GM19035 (cell line): Measurements from ENCODE around the gene TM9SF4.
"Not testable (repeated sequence)": the region's sequence is repeated elsewhere in the genome, so short reads cannot be mapped to it uniquely, and the experiment has no call there.

Experiments used
- ATAC-seq: cut with Tn5 transposase; IDR thresholded peaks from one replicate; pipeline ENCODE4 v1.9.1; 2021; ENCODE audit not compliant: unreplicated experiment

Gene TM9SF4

DNA sequence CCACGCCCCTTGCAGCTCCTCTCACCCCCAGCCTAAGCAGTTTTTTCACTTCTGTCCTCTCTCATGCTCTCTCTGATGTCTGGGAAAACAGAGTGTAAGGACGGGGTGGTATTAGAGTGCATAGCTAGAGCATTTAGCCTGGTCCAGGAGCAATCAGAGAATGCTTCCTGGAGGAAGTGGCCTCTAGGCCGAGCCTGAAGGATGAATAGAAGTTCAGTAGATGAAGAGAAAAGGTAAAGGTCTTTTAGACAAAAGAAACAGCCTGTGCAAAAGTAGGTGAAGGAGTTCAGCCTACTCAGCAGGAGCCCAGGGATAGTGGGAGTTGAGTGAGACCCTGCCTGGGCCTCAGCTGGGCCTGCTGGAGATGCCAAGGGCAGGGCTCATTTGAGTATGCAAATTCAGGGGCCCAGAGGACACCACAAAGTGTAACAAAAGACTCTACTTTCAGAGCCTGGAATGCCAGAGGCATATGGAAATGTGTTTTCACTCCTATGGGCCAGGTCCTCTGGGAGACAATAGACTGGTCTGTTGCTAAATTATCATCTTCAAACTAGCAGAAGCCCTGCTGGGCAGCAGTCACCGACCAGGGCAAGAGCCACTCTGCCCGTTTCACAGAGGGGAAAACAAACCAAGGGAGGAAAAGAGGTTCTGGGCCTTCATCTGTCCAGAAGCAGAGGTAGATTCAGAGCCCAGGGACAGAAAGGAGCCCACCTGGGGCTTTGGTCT is 19.7 kb upstream of the TM9SF4 start:
- ATAC-seq: no peak

DNA sequence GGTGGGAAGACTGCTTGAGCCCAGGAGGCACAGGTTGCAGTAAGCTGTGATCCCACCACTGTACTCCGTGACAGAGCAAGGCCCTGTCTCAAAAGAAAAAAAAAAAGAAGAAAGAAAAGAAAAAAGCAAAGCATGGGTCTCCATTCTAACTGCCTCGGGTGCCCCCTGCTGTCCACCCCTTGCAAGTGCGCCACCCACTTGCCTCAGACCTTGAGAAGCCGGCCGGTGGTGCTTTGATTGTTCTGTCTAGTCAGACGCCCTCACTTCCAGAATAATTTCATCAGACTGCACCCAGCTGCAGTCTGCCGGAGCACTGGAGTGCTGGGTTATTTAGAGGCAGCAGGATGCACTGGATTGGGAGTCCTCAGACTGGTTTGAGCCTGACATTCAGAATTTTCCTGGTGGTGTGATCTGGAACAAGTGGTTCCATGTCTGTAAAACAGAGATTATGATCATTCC is 17.6 kb upstream of the TM9SF4 start:
- ATAC-seq: no peak

DNA sequence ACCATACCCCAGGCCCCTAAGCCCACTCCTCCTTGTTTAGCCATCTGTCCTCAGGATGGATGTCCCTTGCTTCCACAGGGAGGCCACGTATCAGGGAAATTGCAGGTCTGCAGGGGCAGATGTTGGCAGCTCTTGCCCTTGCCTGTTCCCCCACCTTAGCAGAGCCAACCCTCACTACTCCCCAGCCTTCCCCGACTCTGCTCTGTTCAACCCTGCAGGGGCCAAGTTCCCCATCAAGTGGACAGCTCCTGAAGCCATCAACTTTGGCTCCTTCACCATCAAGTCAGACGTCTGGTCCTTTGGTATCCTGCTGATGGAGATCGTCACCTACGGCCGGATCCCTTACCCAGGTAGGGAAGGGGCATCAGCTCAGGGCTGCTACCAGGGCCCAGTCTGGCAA is 10.7 kb upstream of the TM9SF4 start:
- no peak for ATAC-seq

DNA sequence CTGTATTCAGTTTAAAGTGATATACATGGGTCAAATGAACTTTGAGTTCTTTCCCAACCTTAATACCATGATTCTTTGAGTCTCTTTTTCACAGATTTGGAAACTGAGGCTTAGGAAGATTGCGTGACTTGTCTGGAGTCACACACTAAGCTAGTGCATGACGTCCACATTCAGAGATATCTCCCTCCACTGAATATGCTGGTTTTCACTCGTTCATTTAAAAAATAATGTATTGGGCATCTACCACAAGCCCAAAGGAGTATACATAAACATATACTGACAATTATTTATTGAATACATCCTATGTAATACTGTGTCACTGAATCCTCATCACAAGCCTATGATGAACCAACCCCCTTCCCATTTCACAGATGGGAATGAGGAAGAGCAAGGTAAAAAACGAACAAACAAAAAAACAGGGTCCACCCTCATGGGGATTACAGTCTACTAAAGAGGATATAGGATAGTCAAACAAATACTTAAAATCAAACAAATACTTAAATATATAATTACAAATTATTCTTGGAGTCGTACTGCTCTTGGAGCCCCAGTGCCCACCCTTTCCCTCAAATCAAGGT is 611 bp upstream of the TM9SF4 start:
- no peak for ATAC-seq

DNA sequence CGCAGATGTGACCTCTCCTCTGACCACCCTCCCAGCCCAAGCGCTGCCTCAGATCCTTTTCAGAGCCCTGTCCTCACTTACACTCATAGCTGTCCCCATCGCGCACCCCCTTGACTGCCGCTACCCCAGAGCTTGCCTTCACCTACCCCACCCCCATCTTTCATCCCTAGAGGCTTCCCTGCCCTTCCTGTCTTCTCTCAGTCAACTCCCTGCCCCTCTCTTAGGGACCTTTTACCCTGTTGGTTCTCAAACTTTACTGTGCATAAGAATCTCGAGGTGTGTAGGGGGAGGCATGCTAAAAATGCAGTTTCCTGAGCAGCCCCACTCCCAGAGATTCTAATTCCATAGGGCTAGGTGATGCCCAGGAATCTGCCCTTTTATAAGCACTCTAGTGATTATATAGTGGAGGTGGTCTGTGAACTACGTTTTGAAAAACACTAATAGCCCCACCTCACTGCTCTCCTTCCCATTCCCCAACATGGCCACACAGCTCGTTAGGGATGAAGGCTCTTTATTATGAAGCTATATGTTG is 725 bp downstream of the TM9SF4 start:
- ATAC-seq: peak; percentile 15

DNA sequence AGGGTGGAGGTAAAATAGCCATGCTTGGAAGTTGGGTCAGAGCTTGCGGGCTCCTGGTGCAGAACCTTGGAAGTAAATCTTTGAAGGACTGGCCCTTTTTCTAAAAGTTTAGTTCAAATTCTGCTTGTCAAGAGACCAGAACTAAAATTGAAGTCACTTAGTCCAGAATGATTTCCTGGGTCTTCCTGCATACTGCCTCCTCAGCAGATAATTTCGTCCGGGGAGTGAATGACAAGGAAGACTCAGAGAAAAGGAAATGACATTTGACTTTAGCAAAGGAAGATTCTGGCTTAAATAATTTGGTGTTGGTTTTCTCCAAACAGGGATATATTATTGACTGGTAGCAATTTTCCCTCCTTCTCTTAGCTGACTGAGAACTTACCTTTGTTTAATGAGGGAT is 1.2 kb downstream of the TM9SF4 start:
- ATAC-seq: no peak

DNA sequence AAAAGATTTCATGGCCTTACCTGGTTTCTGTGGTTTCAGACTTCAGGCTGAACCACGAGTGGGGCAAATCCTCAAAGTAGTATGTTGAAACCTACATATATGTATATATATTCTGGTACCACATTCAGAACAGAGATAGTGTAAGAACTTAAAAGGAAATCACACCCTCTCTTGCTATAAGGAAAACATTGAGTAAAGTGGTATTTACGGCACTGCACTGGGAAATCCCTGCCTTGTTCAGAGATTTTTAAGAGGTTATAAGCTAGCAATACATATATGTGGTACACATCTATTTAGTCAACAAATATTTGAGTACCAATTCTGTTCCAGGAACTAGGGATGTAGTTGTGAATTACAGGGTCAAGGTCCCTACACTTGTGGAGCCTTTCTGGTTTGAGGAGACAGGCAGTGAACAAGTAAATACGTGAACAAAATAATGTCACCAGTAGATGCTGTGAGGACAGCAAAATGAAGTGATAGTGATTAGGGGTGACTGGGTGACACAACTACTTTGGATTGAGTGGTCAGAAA is 1.7 kb downstream of the TM9SF4 start:
- no peak for ATAC-seq

DNA sequence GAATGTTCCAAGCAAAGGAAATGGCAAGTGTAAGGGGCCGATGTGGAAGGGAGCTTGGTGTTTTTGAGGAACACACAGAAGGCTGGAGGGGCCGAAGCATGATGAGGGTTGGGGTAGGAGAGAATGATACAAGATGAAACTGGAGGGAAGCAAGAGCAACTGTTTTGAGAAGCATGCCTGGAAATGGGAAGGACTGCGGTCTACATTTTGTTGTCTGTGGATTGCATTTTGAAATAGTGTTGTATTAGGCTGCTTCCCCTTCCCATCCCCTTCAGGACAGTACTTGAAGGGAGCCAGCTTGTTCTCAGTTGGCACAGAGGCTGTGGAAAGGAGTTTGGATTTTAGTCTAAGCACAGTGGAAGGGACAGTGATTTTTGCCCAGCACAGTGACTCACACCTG is 2.2 kb downstream of the TM9SF4 start:
- no peak for ATAC-seq

DNA sequence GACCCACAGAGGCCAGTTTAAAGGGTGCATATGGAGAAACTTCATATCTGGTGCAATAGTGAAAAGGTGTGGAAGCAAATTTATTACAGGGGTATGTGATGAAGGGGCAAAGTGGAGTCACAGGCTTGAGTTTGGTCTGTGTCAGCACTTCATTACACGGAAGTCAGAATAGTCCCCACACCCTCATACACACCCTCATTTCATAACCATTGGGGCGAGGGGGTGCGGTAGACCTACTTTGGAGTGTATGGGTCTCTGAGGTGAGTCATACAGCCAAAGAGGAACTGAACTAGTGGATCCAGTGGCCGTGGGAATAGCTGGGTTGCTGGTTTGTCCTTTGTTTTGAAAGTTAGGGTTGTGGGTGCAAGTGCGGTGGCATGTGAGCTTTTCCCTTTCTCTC is 3.3 kb downstream of the TM9SF4 start:
- ATAC-seq: no peak

DNA sequence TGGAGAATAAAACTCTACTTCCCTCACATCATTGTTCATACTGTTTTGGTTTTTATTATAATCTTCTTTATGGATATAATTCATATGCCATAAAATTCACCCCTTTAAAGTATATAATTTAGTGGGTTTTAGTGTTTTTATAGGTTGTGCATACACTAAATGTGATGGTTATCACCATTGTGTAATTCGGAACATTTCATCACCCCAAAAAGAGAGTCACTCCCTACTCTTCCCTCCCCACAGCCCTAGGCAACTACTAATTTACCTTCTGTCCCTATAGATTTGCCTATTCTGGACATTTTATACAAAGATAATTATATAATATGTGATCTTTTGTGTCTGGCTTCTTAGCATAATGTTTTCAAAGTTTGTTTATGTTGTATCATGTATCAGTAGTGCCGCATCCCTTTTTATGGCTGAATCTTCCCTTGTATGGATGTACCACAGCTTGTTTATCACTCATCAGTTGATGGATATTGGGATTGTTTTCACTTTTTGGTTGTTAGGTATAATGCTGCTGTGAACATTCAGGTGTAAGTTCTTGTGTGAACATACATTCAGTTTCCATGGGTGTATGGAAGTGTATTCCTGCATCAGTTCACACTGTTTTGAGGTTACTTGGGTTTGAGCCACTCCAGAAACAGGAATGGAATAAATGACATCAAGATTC is 4.2 kb downstream of the TM9SF4 start:
- no peak for ATAC-seq

DNA sequence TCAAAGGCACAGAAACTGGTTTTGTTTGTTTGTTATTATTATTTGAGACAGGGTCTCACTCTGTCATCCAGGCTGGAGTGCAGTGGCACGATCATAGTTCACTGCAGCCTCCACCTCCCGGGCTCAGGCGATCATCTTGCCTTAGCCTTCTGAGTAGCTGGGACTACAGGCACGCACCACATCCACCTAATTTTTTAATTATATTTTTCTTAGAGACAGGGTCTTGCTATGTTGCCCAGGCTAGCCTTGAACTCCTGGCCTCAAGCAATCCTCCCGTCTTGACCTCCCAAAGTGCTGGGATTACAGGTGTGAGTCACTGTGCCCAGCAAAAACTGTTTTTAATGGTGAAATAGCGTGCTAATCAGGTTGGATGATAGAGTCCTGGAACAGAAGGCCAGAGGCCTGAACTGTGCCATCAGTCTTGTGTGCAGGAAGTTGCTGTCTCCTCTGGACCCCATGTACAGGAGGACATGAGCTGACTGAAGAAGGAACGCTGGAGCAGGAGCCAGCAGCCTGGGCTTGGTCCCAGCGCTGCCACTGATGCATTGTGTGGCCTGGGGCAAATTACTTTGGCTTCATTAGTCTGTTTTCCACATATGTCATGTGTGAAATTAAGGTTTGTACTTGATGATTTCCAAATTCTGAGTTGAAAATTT is 4.9 kb downstream of the TM9SF4 start:
- no peak for ATAC-seq

DNA sequence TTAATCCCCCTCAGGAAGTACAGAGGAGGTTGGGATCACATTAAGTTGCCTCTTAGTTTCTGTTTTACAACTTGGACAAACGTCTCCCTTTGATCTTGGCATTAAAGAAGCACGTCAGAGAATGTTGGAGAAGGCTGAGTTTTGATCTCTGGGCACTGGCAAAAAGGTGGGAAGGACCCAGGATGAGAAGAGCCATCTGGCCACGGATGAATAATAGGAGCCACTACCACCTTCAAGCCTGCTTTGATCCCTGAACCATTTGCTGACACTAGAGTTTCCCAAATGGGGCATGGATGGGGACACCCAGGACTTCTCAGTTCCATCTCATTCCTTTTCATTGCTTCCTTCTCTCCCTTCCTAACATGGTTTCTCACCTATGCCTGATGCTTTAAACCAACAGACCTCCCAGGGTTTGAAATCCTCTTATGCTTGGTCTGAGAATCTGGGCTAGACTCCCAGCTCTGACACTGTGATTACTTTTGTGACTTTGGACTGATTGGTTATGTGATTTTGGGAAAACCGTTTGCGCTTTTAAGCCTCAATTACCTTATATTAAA is 5.8 kb downstream of the TM9SF4 start:
- ATAC-seq: no peak

DNA sequence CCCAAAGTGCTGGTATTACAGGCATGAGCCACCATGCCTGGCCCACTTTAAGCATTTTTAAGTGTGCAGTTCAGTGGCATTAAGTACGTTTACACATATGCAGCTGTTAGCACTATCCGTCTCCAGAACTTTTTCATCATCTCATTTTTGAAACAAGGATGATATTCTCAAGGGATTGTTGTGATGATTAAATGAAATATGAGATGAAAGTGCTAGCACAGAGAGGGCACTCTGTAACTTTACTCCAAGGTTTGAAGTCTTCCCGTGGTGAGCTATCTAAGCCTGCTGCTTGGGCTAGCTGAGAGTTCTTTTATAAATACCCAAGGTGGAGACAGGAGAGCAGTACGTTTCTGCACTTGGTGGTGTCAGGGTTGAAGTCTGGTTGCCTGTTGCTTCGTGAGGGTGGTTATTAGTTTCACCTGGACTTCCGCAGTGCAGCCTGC is 6.6 kb downstream of the TM9SF4 start:
- ATAC-seq: no peak

DNA sequence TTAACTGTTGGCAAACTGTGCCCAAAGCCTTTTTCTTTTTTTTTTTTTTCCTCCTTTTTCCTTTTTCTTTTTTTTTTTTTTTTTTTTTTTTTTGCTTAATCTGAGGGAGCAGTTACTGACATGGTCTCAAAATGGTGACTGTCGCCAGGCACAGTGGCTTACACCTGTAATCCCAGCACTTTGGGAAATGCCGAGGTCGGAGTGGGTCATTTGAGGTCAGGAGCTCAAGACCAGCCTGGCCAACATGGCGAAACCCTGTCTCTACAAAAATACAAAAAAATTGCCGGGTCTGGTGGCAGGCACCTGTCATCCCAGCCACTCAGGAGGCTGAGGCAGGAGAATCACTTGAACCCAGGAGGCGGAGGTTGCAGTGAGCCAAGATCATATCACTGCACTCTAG is 7.3 kb downstream of the TM9SF4 start:
- not testable (repeated sequence) for ATAC-seq

DNA sequence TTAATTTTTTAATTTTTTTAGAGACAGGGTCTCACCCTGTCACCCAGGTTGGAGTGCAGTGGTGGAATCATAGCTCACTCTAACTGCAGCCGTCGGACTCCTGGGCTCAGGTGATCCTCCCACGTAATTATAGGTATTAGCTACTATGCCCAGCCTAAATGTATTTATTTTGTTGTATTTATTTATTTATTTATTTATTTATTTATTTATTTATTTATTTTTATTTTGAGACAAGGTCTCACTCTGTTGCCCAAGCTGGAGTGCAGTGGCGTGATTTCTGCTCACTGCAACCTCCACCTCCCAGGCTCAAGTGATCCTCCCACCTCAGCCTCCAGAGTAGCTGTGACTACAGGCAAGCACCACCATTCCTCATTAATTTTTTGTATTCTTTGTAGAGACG is 8.9 kb downstream of the TM9SF4 start:
- not testable (repeated sequence) for ATAC-seq

DNA sequence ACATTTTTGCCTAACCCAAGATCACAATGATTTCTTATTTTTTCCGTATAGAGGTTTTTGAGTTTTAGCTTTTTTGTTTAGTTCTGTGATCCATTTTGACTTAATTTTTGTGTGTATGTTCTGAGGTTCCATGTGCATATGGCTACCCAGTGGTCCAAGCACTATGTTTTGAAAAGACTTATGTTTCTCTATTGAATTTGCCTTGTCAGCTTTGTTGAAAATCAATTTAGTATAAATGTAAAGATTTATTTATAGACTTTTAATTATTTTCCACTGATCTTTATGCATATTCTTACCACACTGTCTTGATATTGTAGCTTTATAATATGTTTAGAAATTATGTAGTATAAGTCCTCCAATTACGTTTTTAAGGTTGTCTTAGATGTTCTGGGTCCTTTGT is 10.2 kb downstream of the TM9SF4 start:
- ATAC-seq: no peak

DNA sequence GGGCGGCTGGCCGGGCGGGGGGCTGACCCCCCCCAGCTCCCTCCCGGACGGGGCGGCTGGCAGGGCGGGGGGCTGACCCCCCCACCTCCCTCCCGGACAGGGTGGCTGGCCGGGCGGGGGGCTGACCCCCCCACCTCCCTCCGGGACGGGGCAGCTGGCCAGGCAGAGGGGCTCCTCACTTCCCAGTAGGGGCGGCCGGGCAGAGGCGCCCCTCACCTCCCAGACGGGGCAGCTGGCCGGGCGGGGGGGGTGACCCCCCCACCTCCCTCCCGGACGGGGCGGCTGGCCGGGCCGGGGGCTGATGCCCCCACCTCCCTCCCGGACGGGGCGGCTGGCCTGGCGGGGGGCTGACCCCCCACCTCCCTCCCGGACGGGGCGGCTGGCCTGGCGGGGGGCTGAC is 12.4 kb downstream of the TM9SF4 start:
- not testable (repeated sequence) for ATAC-seq

DNA sequence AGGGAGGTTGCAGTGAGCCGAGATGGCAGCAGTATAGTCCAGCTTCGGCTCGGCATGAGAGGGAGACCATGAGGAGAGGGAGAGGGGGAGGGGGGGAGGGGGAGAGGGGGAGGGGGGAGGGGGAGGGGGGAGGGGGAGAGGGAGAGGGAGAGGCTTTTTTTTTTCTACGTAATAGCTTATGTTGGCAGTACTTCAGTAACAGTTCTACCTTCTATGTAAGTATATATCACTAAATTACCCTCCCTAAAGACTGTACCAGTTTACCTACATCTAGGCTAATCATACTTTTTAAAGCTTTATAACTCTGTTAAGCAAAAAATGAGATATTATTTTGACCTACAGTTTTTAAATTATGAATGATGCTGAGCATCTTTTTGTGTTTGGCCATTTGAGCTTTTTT is 13.6 kb downstream of the TM9SF4 start:
- ATAC-seq: no peak

DNA sequence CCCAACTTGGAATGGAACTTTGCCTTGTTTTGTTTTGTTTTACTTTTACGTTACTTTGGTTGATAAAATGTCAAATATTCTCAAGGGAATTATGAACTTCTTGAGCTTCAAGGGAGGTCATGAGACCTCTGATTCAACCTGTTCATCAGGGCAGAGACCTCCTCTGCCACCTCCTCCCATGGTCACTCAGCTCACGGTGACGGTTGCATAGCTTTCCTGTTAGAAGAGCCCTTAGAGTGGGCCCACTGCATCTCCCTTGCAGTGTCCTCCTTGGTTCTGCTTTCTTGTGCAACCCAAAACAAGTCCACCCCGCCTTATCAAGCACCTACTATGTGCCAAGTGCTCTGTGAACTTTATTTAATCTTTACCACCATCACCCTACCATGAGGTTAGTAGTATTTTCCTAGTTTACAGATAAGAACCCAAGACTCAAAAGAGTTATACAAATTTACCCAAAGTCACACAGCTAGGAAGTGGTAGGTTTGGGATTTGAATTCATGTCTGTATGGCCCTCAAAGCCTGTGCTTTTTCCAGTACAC is 15.5 kb downstream of the TM9SF4 start:
- no peak for ATAC-seq

DNA sequence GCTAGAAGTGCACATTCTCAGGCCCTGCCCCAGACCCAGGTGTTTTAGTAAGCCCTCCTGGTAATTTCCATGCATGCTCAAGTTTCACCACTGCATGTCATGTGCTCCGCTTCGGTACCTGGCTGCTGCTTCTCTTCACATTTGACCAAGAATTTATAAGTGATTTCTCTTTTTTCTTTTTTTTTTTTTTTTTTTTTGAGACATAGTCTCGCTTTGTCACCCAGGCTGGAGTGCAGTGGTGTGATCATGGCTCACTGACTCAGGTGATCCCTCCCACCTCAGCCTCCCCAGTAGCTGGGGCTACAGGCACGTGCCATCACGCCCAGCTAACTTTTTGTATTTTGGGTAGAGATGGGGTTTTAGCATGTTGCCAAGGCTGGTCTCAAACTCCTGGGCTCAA is 16.0 kb downstream of the TM9SF4 start:
- ATAC-seq: no peak

DNA sequence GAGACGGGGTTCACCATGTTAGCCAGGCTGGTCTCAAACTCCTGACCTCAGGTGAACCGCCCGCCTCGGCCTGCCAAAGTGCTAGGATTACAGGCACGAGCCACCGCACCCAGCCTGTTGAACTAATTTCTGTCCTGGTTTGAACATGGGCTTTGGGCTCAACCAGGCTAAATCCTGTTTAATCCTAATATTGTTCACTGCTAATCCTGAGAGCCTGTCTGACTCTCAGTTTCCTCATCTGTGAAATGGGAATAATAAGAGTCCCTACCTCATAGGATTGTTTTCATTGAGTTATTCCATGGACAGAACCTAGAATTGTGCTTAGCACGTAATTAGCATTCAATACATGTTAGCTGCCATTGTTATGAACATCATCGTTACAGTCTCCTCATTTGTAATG is 17.4 kb downstream of the TM9SF4 start:
- ATAC-seq: no peak
